Neural cell (in vitro differentiated cells): ENCODE measurements around the gene CCR5. TPM values are rescaled to one million over a fixed set of nuclear protein-coding genes. Genes with fewer than 3 reads are reported as not detected.

Experiments
- H2AFZ ChIP-seq: fragments of 200-600, 300-800 bp; sonication (generic), shearing (Covaris generic); 2 replicates; pipeline ENCODE4 v1.6.0; 2014; ENCODE audit warnings: low read depth, mild to moderate bottlenecking, antibody characterized with exemption, low read length, moderate library complexity
- H3F3A ChIP-seq: fragments of 200-600 bp; shearing (Covaris generic); 2 replicates; pipeline ENCODE4 v1.6.1; 2016; ENCODE audit warnings: mild to moderate bottlenecking, moderate library complexity, mixed read lengths, antibody characterized with exemption, low read length; ENCODE audit not compliant: insufficient read depth, poor library complexity, severe bottlenecking
- H3K27ac ChIP-seq: fragments of 200-600, 300-800 bp; sonication (generic), shearing (Covaris generic); 2 replicates; pipeline ENCODE4 v1.5.1; 2014; ENCODE audit warnings: mild to moderate bottlenecking, low read length, moderate library complexity
- H3K27me3 ChIP-seq: fragments of 300-800, 200-600 bp; sonication (generic), shearing (Covaris generic); 2 replicates; pipeline ENCODE4 v1.6.0; 2014; ENCODE audit warnings: mild to moderate bottlenecking, low read depth, low read length, moderate library complexity; ENCODE audit not compliant: insufficient read depth
- H3K36me3 ChIP-seq: fragments of 300-800, 200-600 bp; sonication (generic), shearing (Covaris generic); 2 replicates; pipeline ENCODE4 v1.5.1; 2014; ENCODE audit warnings: mild to moderate bottlenecking, antibody characterized with exemption, low read length, moderate library complexity; ENCODE audit not compliant: insufficient read depth
- H3K4me2 ChIP-seq: fragments of 300-800, 200-600 bp; sonication (generic), shearing (Covaris generic); 2 replicates; pipeline ENCODE4 v1.6.0; 2014; ENCODE audit warnings: mild to moderate bottlenecking, low read length
- H3K4me3 ChIP-seq: fragments of 300-800, 200-600 bp; sonication (generic), shearing (Covaris generic); 2 replicates; pipeline ENCODE4 v1.5.1; 2014; ENCODE audit warnings: mild to moderate bottlenecking, low read length, moderate library complexity
- H3K79me2 ChIP-seq: fragments of 200-600 bp; shearing (Covaris generic); replicated peaks from 2 replicates; pipeline ENCODE4 v1.6.0; 2014; ENCODE audit warnings: mild to moderate bottlenecking, low read length, moderate library complexity; ENCODE audit not compliant: insufficient read depth
- H3K9ac ChIP-seq: fragments of 300-800, 200-600 bp; sonication (generic), shearing (Covaris generic); 2 replicates; pipeline ENCODE4 v1.6.1; 2016; ENCODE audit warnings: mild to moderate bottlenecking, low read length, mixed read lengths
- H3K9me2 ChIP-seq: fragments of 200-600 bp; shearing (Covaris generic); 2 replicates; pipeline ENCODE4 v1.6.1; 2016; ENCODE audit warnings: mild to moderate bottlenecking, low read length, mixed read lengths; ENCODE audit not compliant: insufficient read depth
- H3K9me3 ChIP-seq: fragments of 200-600, 300-800 bp; sonication (generic), shearing (Covaris generic); 2 replicates; pipeline ENCODE4 v1.6.1; 2016; ENCODE audit warnings: mild to moderate bottlenecking, mixed run types, low read length, moderate library complexity, mixed read lengths
- H4K20me1 ChIP-seq: fragments of 200-600 bp; shearing (Covaris generic); 2 replicates; pipeline ENCODE4 v1.6.1; 2016; ENCODE audit warnings: mild to moderate bottlenecking, mixed run types; ENCODE audit not compliant: insufficient read depth
- EP300 ChIP-seq: fragments of 450-650 bp; conservative IDR thresholded peaks from 2 replicates; pipeline ENCODE4 v1.6.1; 2014; ENCODE audit warnings: antibody characterized with exemption, mild to moderate bottlenecking, moderate library complexity; ENCODE audit not compliant: poor library complexity, severe bottlenecking
- EZH2 ChIP-seq: fragments of 200-600, 300-800 bp; shearing (Covaris generic), sonication (generic); IDR thresholded peaks from 2 replicates; pipeline ENCODE4 v1.6.1; 2014; ENCODE audit warnings: antibody characterized with exemption, low read length, borderline replicate concordance, mild to moderate bottlenecking; ENCODE audit not compliant: insufficient read depth, poor library complexity, severe bottlenecking
- MXI1 ChIP-seq: fragments of 450-650 bp; conservative IDR thresholded peaks from 2 replicates; pipeline ENCODE4 v1.6.1; 2014; ENCODE audit warnings: antibody characterized with exemption, mild to moderate bottlenecking; ENCODE audit not compliant: poor library complexity, severe bottlenecking
- POLR2AphosphoS5 ChIP-seq: IDR thresholded peaks from 2 replicates; pipeline ENCODE4 v1.6.1; 2012
- RAD21 ChIP-seq: fragments of 450-650 bp; conservative IDR thresholded peaks from 2 replicates; pipeline ENCODE4 v1.6.1; 2014; ENCODE audit warnings: antibody characterized with exemption, mild to moderate bottlenecking, moderate library complexity
- SMC3 ChIP-seq: fragments of 450-650 bp; conservative IDR thresholded peaks from 2 replicates; pipeline ENCODE4 v1.6.1; 2014; ENCODE audit warnings: antibody characterized with exemption, mild to moderate bottlenecking, moderate library complexity; ENCODE audit not compliant: poor library complexity
- TAF1 ChIP-seq: IDR thresholded peaks from 2 replicates; pipeline ENCODE4 v1.6.1; 2012; ENCODE audit warnings: low read depth
- polyA minus RNA-seq: library from RNA; depleted of rRNA, polyadenylated mRNA; stranded (reverse); fragments of >200 nt; gene quantifications from 2 replicates; pipeline ENCODE4 v1.2.3, GENCODE V29; 2014
- polyA plus RNA-seq: library from polyadenylated mRNA; depleted of rRNA; stranded (reverse); fragments of >200 nt; gene quantifications from 2 replicates; pipeline ENCODE4 v1.2.3, GENCODE V29; 2014
- TF ChIP-seq, protein P1 (sequence below): fragments of 450-650 bp; IDR thresholded peaks from 2 replicates; pipeline ENCODE4 v1.5.1; 2014; ENCODE audit warnings: antibody characterized with exemption, mild to moderate bottlenecking, moderate library complexity; ENCODE audit not compliant: poor library complexity, severe bottlenecking
- TF ChIP-seq, protein P2 (sequence below): IDR thresholded peaks from 2 replicates; pipeline ENCODE4 v1.6.1; 2012; ENCODE audit warnings: borderline replicate concordance

Gene CCR5
- polyA plus RNA-seq (not detected in 2 replicates), polyA minus RNA-seq (not detected in 2 replicates)

DNA sequence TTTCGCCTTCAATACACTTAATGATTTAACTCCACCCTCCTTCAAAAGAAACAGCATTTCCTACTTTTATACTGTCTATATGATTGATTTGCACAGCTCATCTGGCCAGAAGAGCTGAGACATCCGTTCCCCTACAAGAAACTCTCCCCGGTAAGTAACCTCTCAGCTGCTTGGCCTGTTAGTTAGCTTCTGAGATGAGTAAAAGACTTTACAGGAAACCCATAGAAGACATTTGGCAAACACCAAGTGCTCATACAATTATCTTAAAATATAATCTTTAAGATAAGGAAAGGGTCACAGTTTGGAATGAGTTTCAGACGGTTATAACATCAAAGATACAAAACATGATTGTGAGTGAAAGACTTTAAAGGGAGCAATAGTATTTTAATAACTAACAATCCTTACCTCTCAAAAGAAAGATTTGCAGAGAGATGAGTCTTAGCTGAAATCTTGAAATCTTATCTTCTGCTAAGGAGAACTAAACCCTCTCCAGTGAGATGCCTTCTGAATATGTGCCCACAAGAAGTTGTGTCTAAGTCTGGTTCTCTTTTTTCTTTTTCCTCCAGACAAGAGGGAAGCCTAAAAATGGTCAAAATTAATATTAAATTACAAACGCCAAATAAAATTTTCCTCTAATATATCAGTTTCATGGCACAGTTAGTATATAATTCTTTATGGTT is at the start of gene CCR5:
Gene CCR5, plus strand, starts transcription at position 108 of the 680 bp plus-strand sequence. CDS start 1,957 bp downstream, outside the sequence.
- Histone ChIP-seq H3K79me2 (no peaks in the 10 kb centered on the region), H3K27ac (no peak within 1 kb of the TSS), H4K20me1 (no peaks in the 10 kb centered on the region), H3K27me3 (no peaks in the 10 kb centered on the region), H3K9me2 (no peaks in the 10 kb centered on the region), H3K9me3 (no peaks in the 10 kb centered on the region), H3K4me3 (no peak within 1 kb of the TSS), H3K36me3 (no peaks in the 10 kb centered on the region), H3K4me2 (no peak within 1 kb of the TSS), H3K9ac (no peak within 1 kb of the TSS), H2AFZ (no peak within 1 kb of the TSS), H3F3A (no peaks in the 10 kb centered on the region)
- TF ChIP-seq TAF1 = no peak
- TF ChIP-seq MXI1 = no peak
- TF ChIP-seq SMC3 = no peak
- TF ChIP-seq, protein P1, sequence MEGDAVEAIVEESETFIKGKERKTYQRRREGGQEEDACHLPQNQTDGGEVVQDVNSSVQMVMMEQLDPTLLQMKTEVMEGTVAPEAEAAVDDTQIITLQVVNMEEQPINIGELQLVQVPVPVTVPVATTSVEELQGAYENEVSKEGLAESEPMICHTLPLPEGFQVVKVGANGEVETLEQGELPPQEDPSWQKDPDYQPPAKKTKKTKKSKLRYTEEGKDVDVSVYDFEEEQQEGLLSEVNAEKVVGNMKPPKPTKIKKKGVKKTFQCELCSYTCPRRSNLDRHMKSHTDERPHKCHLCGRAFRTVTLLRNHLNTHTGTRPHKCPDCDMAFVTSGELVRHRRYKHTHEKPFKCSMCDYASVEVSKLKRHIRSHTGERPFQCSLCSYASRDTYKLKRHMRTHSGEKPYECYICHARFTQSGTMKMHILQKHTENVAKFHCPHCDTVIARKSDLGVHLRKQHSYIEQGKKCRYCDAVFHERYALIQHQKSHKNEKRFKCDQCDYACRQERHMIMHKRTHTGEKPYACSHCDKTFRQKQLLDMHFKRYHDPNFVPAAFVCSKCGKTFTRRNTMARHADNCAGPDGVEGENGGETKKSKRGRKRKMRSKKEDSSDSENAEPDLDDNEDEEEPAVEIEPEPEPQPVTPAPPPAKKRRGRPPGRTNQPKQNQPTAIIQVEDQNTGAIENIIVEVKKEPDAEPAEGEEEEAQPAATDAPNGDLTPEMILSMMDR = no peak
- TF ChIP-seq, protein P2, sequence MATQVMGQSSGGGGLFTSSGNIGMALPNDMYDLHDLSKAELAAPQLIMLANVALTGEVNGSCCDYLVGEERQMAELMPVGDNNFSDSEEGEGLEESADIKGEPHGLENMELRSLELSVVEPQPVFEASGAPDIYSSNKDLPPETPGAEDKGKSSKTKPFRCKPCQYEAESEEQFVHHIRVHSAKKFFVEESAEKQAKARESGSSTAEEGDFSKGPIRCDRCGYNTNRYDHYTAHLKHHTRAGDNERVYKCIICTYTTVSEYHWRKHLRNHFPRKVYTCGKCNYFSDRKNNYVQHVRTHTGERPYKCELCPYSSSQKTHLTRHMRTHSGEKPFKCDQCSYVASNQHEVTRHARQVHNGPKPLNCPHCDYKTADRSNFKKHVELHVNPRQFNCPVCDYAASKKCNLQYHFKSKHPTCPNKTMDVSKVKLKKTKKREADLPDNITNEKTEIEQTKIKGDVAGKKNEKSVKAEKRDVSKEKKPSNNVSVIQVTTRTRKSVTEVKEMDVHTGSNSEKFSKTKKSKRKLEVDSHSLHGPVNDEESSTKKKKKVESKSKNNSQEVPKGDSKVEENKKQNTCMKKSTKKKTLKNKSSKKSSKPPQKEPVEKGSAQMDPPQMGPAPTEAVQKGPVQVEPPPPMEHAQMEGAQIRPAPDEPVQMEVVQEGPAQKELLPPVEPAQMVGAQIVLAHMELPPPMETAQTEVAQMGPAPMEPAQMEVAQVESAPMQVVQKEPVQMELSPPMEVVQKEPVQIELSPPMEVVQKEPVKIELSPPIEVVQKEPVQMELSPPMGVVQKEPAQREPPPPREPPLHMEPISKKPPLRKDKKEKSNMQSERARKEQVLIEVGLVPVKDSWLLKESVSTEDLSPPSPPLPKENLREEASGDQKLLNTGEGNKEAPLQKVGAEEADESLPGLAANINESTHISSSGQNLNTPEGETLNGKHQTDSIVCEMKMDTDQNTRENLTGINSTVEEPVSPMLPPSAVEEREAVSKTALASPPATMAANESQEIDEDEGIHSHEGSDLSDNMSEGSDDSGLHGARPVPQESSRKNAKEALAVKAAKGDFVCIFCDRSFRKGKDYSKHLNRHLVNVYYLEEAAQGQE = no peak
- no peak for TF ChIP-seq EZH2
- TF ChIP-seq RAD21 = no peak
- no peak for TF ChIP-seq POLR2AphosphoS5
- no peak for TF ChIP-seq EP300

DNA sequence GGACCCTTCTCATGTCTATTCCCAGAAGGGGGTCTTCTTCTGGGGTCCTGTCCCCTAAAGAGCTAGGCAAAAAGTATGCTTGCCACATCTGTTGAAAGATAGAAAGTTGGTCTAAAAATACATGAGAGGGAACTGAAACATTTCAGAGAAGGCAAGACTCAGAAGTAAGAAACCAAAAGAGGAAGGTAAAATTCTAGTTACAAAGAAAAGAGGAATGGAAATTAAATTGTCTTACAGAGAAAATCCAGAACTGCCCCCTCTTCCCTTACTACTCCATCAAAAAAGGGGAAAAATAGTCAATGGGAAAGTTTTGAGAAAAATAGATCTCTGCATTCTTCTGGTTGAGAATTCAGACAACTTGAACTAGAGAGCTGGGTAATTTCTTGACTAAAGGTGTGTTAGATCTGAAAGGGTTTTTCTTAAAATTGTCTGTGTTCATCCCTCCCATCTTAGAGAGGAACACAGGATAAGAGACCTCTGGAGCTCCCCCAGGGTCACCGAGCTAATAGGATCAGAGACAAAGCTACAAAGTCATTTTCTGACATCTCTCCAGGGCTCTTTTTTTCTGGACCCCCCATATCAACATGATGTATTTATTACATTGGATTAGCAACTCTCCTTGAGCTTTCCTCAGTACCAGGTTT is 49.2 kb upstream of the CCR5 start:
- Histone ChIP-seq H3K27me3 (no peaks in the 10 kb centered on the region), H3K4me2 (no peak overlapping the region), H4K20me1 (no peaks in the 10 kb centered on the region), H3K9ac (no peak overlapping the region), H3K79me2 (no peaks in the 10 kb centered on the region), H2AFZ (no peak overlapping the region), H3K27ac (no peak overlapping the region), H3K9me2 (no peaks in the 10 kb centered on the region), H3K4me3 (no peak overlapping the region), H3K36me3 (no peaks in the 10 kb centered on the region), H3F3A (no peaks in the 10 kb centered on the region), H3K9me3 (no peaks in the 10 kb centered on the region)
- TF ChIP-seq, protein P1 = no peak
- TF ChIP-seq, protein P2 = no peak
- TF ChIP-seq EP300 = no peak
- no peak for TF ChIP-seq SMC3
- TF ChIP-seq EZH2 = no peak
- TF ChIP-seq TAF1 = no peak
- TF ChIP-seq RAD21 = no peak
- TF ChIP-seq POLR2AphosphoS5 = no peak
- TF ChIP-seq MXI1 = no peak
